Measurements from ENCODE around the gene COX10. TPM values are rescaled to one million over a fixed set of nuclear protein-coding genes. Genes with fewer than 3 reads are reported as not detected.

The COX10 gene
- 18.6 to 20.8 TPM (median 19.7 TPM) in 5 replicates for total RNA-seq (2022; extraction: Qiagen RNA extraction; ENCODE audit: low read depth)

GRCh38 chr17:14069251-14070021, at the start of gene COX10:
Gene COX10 (plus strand): TSS chr17:14069504. CDS start chr17:14069606, 102 bp downstream.

GRCh38 chr17:14236762-14237161, 167.5 kb downstream of the COX10 start, which contains the start of gene CDRT15:
Gene CDRT15 (minus strand): TSS chr17:14236862. CDS start chr17:14236833, 29 bp downstream.

Other genes with a start within 250 kb of the COX10 start
- not detected in 5 replicates for gene CDRT15, start 167.4 kb downstream of the COX10 start, total RNA-seq (2022; extraction: Qiagen RNA extraction; ENCODE audit: low read depth)
- 0.18 to 0.49 TPM (median 0.37 TPM) in 5 replicates for gene HS3ST3B1, start 231.6 kb downstream of the COX10 start, total RNA-seq (2022; extraction: Qiagen RNA extraction; ENCODE audit: low read depth)

Data from A549 treated with RU486 at 1 μM for 4 hours (cell line).